Keratinocyte (primary cell): ENCODE results near the gene C6orf62. TPM values are rescaled to one million over a fixed set of nuclear protein-coding genes. Genes with fewer than 3 reads are reported as not detected.

ENCODE experiments used
- DNase-seq: peaks from one replicate; pipeline ENCODE4 v3.0.0-alpha.2; 2011; ENCODE audit warnings: low read depth, missing footprints, low spot score
- FAIRE-seq: peaks from 2 replicates; lab custom pipeline; 2011; peaks lifted over from hg19 to GRCh38; lab: Jason Lieb, UNC
- H2AFZ ChIP-seq: 2 replicates; pipeline ENCODE4 v1.6.0; 2012; ENCODE audit warnings: low read length, control low read depth, inconsistent platforms; ENCODE audit not compliant: control insufficient read depth
- H3K27ac ChIP-seq: 2 replicates; pipeline ENCODE4 v1.5.1; 2011; ENCODE audit warnings: low read length; ENCODE audit not compliant: control insufficient read depth, insufficient read depth
- H3K27me3 ChIP-seq: 3 replicates; pipeline ENCODE4 v1.6.0; 2011; ENCODE audit warnings: low read length; ENCODE audit not compliant: control insufficient read depth, insufficient read depth; ENCODE audit errors: extremely low read depth
- H3K36me3 ChIP-seq, 2 experiments: 2 replicates in 1 of 2; 3 replicates in 1 of 2; pipeline ENCODE4 v1.5.1; 2011; ENCODE audit warnings: low read length in 2 of 2, mild to moderate bottlenecking in 1 of 2; ENCODE audit not compliant: control insufficient read depth in 2 of 2, insufficient read depth in 2 of 2; ENCODE audit errors: extremely low read depth in 1 of 2
- H3K4me1 ChIP-seq: 3 replicates; pipeline ENCODE4 v1.5.1; 2011; ENCODE audit warnings: low read length; ENCODE audit not compliant: control insufficient read depth, insufficient read depth; ENCODE audit errors: extremely low read depth
- H3K4me2 ChIP-seq: 3 replicates; pipeline ENCODE4 v1.6.0; 2011; ENCODE audit warnings: low read depth, low read length; ENCODE audit not compliant: control insufficient read depth, insufficient read depth; ENCODE audit errors: extremely low read depth
- H3K4me3 ChIP-seq, 3 experiments: fragments of 200-600 bp in 1 of 3; sonication (generic) in 1 of 3; 2 replicates in 2 of 3; 3 replicates in 1 of 3; pipeline ENCODE4 v1.5.1; 2011 to 2016; ENCODE audit warnings: low read length in 3 of 3, mild to moderate bottlenecking in 3 of 3, control low read depth in 2 of 3, inconsistent platforms in 1 of 3, low read depth in 1 of 3, mixed read lengths in 1 of 3, mixed run types in 1 of 3, moderate library complexity in 1 of 3; ENCODE audit not compliant: control insufficient read depth in 2 of 3, insufficient read depth in 2 of 3; ENCODE audit errors: extremely low read depth in 1 of 3
- H3K79me2 ChIP-seq: 2 replicates; pipeline ENCODE4 v1.6.0; 2012; ENCODE audit warnings: low read length; ENCODE audit not compliant: control insufficient read depth, insufficient read depth
- H3K9ac ChIP-seq: 3 replicates; pipeline ENCODE4 v1.6.0; 2011; ENCODE audit warnings: low read length; ENCODE audit not compliant: control insufficient read depth, insufficient read depth; ENCODE audit errors: extremely low read depth
- H3K9me1 ChIP-seq: 3 replicates; pipeline ENCODE4 v1.6.0; 2011; ENCODE audit warnings: low read length; ENCODE audit not compliant: control insufficient read depth, insufficient read depth; ENCODE audit errors: extremely low read depth
- H3K9me3 ChIP-seq: 2 replicates; pipeline ENCODE4 v1.5.1; 2012; ENCODE audit warnings: low read depth, low read length; ENCODE audit not compliant: control insufficient read depth
- H4K20me1 ChIP-seq: 3 replicates; pipeline ENCODE4 v1.6.0; 2011; ENCODE audit warnings: low read length; ENCODE audit not compliant: control insufficient read depth, insufficient read depth; ENCODE audit errors: extremely low read depth
- EZH2 ChIP-seq: IDR thresholded peaks from one replicate; pipeline ENCODE4 v1.6.1; 2012; ENCODE audit warnings: inconsistent platforms, mild to moderate bottlenecking, low read length, moderate library complexity
- dilution Hi-C: fragments of 300-500 bp; cut with MboI; formaldehyde crosslinking; loops from one replicate; pipeline ENCODE4 v1.7.0; 2020; ENCODE audit warnings: low sequenced_read_pairs; ENCODE audit not compliant: extremely low pct_ligation_motif_present
- polyA plus RNA-seq, 5 experiments: library from polyadenylated mRNA; depleted of rRNA in 3 of 5; stranded (reverse) in 3 of 5; stranded (forward) in 1 of 5; unstranded in 1 of 5; fragments of >200 nt; gene quantifications; 1 replicate in 1 of 5; 2 replicates in 3 of 5; 3 replicates in 1 of 5; pipeline versions ENCODE4 v1.2.1 to v1.2.3, GENCODE V29; 2011 to 2012; ENCODE audit warnings: missing spikeins in 2 of 5, low read depth in 1 of 5, low replicate concordance in 1 of 5
- TF ChIP-seq, protein P1 (sequence below), 3 experiments: IDR thresholded peaks in 1 of 3; conservative IDR thresholded peaks in 1 of 3; optimal IDR thresholded peaks in 1 of 3; 2 replicates in 2 of 3; 3 replicates in 1 of 3; pipeline versions ENCODE3 to v1.5.1; 2011; ENCODE audit warnings: low read length in 3 of 3, mild to moderate bottlenecking in 3 of 3, moderate library complexity in 2 of 3, control low read depth in 1 of 3, inconsistent platforms in 1 of 3; ENCODE audit not compliant: insufficient read depth in 2 of 3; ENCODE audit errors: extremely low read depth in 1 of 3

The C6orf62 gene
- polyA plus RNA-seq, 1 donor (not counting 4 experiments of a cell fraction or from before 2014, with no cell fraction given): 77.3 TPM

DNA sequence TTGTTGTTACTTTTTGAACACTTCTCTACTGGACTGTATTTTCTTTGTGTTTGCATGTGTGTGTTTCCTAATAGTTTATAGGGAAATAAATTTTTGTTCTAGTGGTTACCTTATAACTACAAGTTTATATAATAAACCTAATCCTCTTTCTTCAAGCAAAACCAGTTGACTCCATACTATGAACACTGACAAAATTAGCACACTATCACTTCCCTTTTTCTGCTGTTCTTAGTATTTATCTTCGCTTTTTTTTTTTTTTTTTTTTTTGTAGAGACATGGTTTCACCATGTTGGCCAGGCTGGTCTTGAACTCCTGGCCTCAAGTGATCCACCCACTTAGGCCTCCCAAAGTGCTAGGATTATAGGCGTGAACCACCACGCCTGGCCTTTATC lies 25.0 kb upstream of the C6orf62 start:
- Histone ChIP-seq H3K4me1 (peaks cover 17% of the 10 kb centered on the region), H3K9ac (peak overlapping the region; percentile 76), H3K36me3 (no peaks in the 10 kb centered on the region), H3K9me1 (no peaks in the 10 kb centered on the region), H3K4me2 (peak overlapping the region; percentile 90), H3K27ac (peak overlapping the region; percentile 95), H3K9me3 (no peaks in the 10 kb centered on the region), H3K79me2 (no peaks in the 10 kb centered on the region), H3K4me3 (no peak overlapping the region), H2AFZ (peak overlapping the region; percentile 74), H4K20me1 (no peaks in the 10 kb centered on the region), H3K27me3 (no peaks in the 10 kb centered on the region)
- DNase-seq: no peak
- TF ChIP-seq EZH2: no peak
- TF ChIP-seq, protein P1, sequence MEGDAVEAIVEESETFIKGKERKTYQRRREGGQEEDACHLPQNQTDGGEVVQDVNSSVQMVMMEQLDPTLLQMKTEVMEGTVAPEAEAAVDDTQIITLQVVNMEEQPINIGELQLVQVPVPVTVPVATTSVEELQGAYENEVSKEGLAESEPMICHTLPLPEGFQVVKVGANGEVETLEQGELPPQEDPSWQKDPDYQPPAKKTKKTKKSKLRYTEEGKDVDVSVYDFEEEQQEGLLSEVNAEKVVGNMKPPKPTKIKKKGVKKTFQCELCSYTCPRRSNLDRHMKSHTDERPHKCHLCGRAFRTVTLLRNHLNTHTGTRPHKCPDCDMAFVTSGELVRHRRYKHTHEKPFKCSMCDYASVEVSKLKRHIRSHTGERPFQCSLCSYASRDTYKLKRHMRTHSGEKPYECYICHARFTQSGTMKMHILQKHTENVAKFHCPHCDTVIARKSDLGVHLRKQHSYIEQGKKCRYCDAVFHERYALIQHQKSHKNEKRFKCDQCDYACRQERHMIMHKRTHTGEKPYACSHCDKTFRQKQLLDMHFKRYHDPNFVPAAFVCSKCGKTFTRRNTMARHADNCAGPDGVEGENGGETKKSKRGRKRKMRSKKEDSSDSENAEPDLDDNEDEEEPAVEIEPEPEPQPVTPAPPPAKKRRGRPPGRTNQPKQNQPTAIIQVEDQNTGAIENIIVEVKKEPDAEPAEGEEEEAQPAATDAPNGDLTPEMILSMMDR (optimal IDR thresholded peaks at IDR 0.05 in 1 of 3, IDR thresholded peaks at IDR 0.05 in 1 of 3, conservative IDR thresholded peaks at IDR 0.05 in 1 of 3; ENCODE audit: extremely low read depth in 1 of 3, insufficient read depth in 2 of 3, low read length in 3 of 3): no peak
- no peak for FAIRE-seq
- dilution Hi-C loops: no loop called here

GRCh38 chr6:24743265-24743943 lies 24.4 kb upstream of the C6orf62 start:
- Histone ChIP-seq H2AFZ (peak overlapping the region; percentile 74), H4K20me1 (no peaks in the 10 kb centered on the region), H3K9ac (peak overlapping the region; percentile 76), H3K4me3 (peak overlapping the region in 2 of 3 experiments; percentile 39 to 56), H3K27me3 (no peaks in the 10 kb centered on the region), H3K27ac (peak overlapping the region; percentile 95), H3K4me1 (peaks cover 22% of the 10 kb centered on the region), H3K4me2 (peak overlapping the region; percentile 90), H3K36me3 (no peaks in the 10 kb centered on the region), H3K79me2 (no peaks in the 10 kb centered on the region), H3K9me1 (no peaks in the 10 kb centered on the region), H3K9me3 (no peaks in the 10 kb centered on the region)
- dilution Hi-C loops: no loop called here
- peak; percentile 88 for DNase-seq
- peak; percentile 82 for FAIRE-seq
- TF ChIP-seq EZH2: no peak
- TF ChIP-seq, protein P1 (optimal IDR thresholded peaks at IDR 0.05 in 1 of 3, IDR thresholded peaks at IDR 0.05 in 1 of 3, conservative IDR thresholded peaks at IDR 0.05 in 1 of 3; ENCODE audit: extremely low read depth in 1 of 3, insufficient read depth in 2 of 3, low read length in 3 of 3): no peak
